ENCODE measurements around the gene MRPL16.

Gene MRPL16

GRCh38 chr11:59771605-59772004 is 39.0 kb downstream of the MRPL16 start:
- no peak for DNase-seq (ENCODE audit: low read depth in 2 of 2)

- no peak for DNase-seq (ENCODE audit: low read depth in 2 of 2)
Observed at GRCh38 chr11:59770869-59771268, 39.7 kb downstream of the MRPL16 start.

GRCh38 chr11:59770319-59770718 is 40.3 kb downstream of the MRPL16 start:
- DNase-seq (ENCODE audit: low read depth in 2 of 2): no peak

GRCh38 chr11:59769828-59770227 is 40.8 kb downstream of the MRPL16 start:
- no peak for DNase-seq (ENCODE audit: low read depth in 2 of 2)

- no peak for DNase-seq (ENCODE audit: low read depth in 2 of 2)
Observed at GRCh38 chr11:59769111-59769510, 41.5 kb downstream of the MRPL16 start.

GRCh38 chr11:59767225-59767611 is 43.4 kb downstream of the MRPL16 start:
- DNase-seq (ENCODE audit: low read depth in 2 of 2): no peak

GRCh38 chr11:59766542-59767224 is 43.9 kb downstream of the MRPL16 start:
- DNase-seq (ENCODE audit: low read depth in 2 of 2): no peak

- no peak for DNase-seq (ENCODE audit: low read depth in 2 of 2)
Observed at GRCh38 chr11:59765068-59765735, 45.4 kb downstream of the MRPL16 start.

- DNase-seq (ENCODE audit: low read depth in 2 of 2): no peak
Observed at GRCh38 chr11:59761993-59762392, 48.6 kb downstream of the MRPL16 start.

- DNase-seq (ENCODE audit: low read depth in 2 of 2): no peak
Observed at GRCh38 chr11:59760771-59761170, 49.8 kb downstream of the MRPL16 start.

GRCh38 chr11:59759900-59760299 is 50.7 kb downstream of the MRPL16 start:
- DNase-seq (ENCODE audit: low read depth in 2 of 2): no peak

- no peak for DNase-seq (ENCODE audit: low read depth in 2 of 2)
Observed at GRCh38 chr11:59758401-59759037, 52.1 kb downstream of the MRPL16 start.

GRCh38 chr11:59756845-59757244 is 53.7 kb downstream of the MRPL16 start:
- no peak for DNase-seq (ENCODE audit: low read depth in 2 of 2)

- no peak for DNase-seq (ENCODE audit: low read depth in 2 of 2)
Observed at GRCh38 chr11:59756558-59756840, 54.1 kb downstream of the MRPL16 start.

Measured in fibroblast of skin of left biceps (primary cell).